Measurements from ENCODE around the gene GPR135. TPM values are rescaled to one million over a fixed set of nuclear protein-coding genes. Genes with fewer than 3 reads are reported as not detected.

The GPR135 gene
- total and polyA plus RNA-seq, 7 experiments from 2014 or later: 0.11 to 2.7 (median 1.6) TPM

GRCh38 chr14:59427653-59428580, 37.3 kb downstream of the GPR135 start:
- peaks cover 0 to 14% (median 9%) of the 10 kb centered on the region in 5 donors for H3K27me3 Mint-ChIP-seq
- peaks cover 0 to 3% (median 0%) of the 10 kb centered on the region in 11 donors for H3K9me3 Mint-ChIP-seq
- no peaks in the 10 kb centered on the region for H3K9me3 ChIP-seq (ENCODE audit: control insufficient read depth in 2 of 3, low read length in 3 of 3)
- H3K36me3 Mint-ChIP-seq: no peaks in the 10 kb centered on the region
- H3K27me3 ChIP-seq (ENCODE audit: control insufficient read depth in 2 of 2, insufficient read depth in 2 of 2, low read length in 2 of 2): no peaks in the 10 kb centered on the region
- no peaks in the 10 kb centered on the region for H3K4me1 ChIP-seq (ENCODE audit: control insufficient read depth in 2 of 2, insufficient read depth in 2 of 2, low read length in 2 of 2)
- no peak overlapping the region for H3K4me3 Mint-ChIP-seq
- ATAC-seq (no peak), DNase-seq (no peak)
- no peak overlapping the region for H3K27ac Mint-ChIP-seq
- no peak overlapping the region for H3K4me3 ChIP-seq (ENCODE audit: low read length)
- H3K36me3 ChIP-seq (ENCODE audit: control insufficient read depth in 2 of 3, insufficient read depth in 3 of 3, low read length in 3 of 3): no peaks in the 10 kb centered on the region
- no peaks in the 10 kb centered on the region for H3K4me1 Mint-ChIP-seq
- ChIA-PET POLR2A (no interaction called here), CTCF (no interaction called here)
- intact Hi-C loops (cut with micrococcal nuclease): no loop called here
- no peak overlapping the region for H3K27ac ChIP-seq (ENCODE audit: low read depth, low read length)

GRCh38 chr14:59425322-59425935, 39.8 kb downstream of the GPR135 start:
- Histone ChIP-seq H3K4me3 (ENCODE audit: low read length) (no peak overlapping the region), H3K4me1 (ENCODE audit: control insufficient read depth in 2 of 2, insufficient read depth in 2 of 2, low read length in 2 of 2) (no peaks in the 10 kb centered on the region), H3K9me3 (ENCODE audit: control insufficient read depth in 2 of 3, low read length in 3 of 3) (no peaks in the 10 kb centered on the region), H3K27me3 (ENCODE audit: control insufficient read depth in 2 of 2, insufficient read depth in 2 of 2, low read length in 2 of 2) (no peaks in the 10 kb centered on the region), H3K36me3 (ENCODE audit: control insufficient read depth in 2 of 3, insufficient read depth in 3 of 3, low read length in 3 of 3) (no peaks in the 10 kb centered on the region), H3K27ac (ENCODE audit: low read depth, low read length) (no peak overlapping the region)
- no peak overlapping the region for H3K27ac Mint-ChIP-seq
- ATAC-seq (no peak), DNase-seq (no peak)
- no peak overlapping the region for H3K4me3 Mint-ChIP-seq
- peaks cover 0 to 5% (median 0%) of the 10 kb centered on the region in 7 donors for H3K4me1 Mint-ChIP-seq
- peaks cover 0 to 3% (median 0%) of the 10 kb centered on the region in 11 donors for H3K9me3 Mint-ChIP-seq
- peaks cover 0 to 24% (median 9%) of the 10 kb centered on the region in 5 donors for H3K27me3 Mint-ChIP-seq
- intact Hi-C loops (cut with micrococcal nuclease): no loop called here
- ChIA-PET POLR2A (no interaction called here), CTCF (no interaction called here)
- no peaks in the 10 kb centered on the region for H3K36me3 Mint-ChIP-seq

GRCh38 chr14:59424341-59425071, 40.7 kb downstream of the GPR135 start:
- CTCF ChIA-PET: no interaction called here

GRCh38 chr14:59422069-59422881, 42.9 kb downstream of the GPR135 start:
- Histone ChIP-seq H3K4me1 (ENCODE audit: control insufficient read depth in 2 of 2, insufficient read depth in 2 of 2, low read length in 2 of 2) (no peaks in the 10 kb centered on the region), H3K27ac (ENCODE audit: low read depth, low read length) (no peak overlapping the region), H3K27me3 (ENCODE audit: control insufficient read depth in 2 of 2, insufficient read depth in 2 of 2, low read length in 2 of 2) (no peaks in the 10 kb centered on the region), H3K4me3 (ENCODE audit: low read length) (no peak overlapping the region), H3K36me3 (ENCODE audit: control insufficient read depth in 2 of 3, insufficient read depth in 3 of 3, low read length in 3 of 3) (no peaks in the 10 kb centered on the region), H3K9me3 (ENCODE audit: control insufficient read depth in 2 of 3, low read length in 3 of 3) (no peaks in the 10 kb centered on the region)
- ChIA-PET POLR2A (no interaction called here), CTCF (no interaction called here)
- H3K36me3 Mint-ChIP-seq: no peaks in the 10 kb centered on the region
- intact Hi-C loops (cut with micrococcal nuclease): no loop called here
- DNase-seq (no peak), ATAC-seq (peak; percentile 27)
- H3K27ac Mint-ChIP-seq: no peak overlapping the region
- H3K9me3 Mint-ChIP-seq: peaks cover 0 to 3% (median 0%) of the 10 kb centered on the region in 11 donors
- H3K4me3 Mint-ChIP-seq: no peak overlapping the region
- H3K27me3 Mint-ChIP-seq: peaks cover 0 to 30% (median 9%) of the 10 kb centered on the region in 5 donors
- peaks cover 0 to 5% (median 0%) of the 10 kb centered on the region in 7 donors for H3K4me1 Mint-ChIP-seq

More at GRCh38 chr14:59424341-59425071, 40.7 kb downstream of the GPR135 start:
- no peak overlapping the region for H3K4me3 ChIP-seq (ENCODE audit: low read length)
- ATAC-seq: no peak
- no peaks in the 10 kb centered on the region for H3K9me3 ChIP-seq (ENCODE audit: control insufficient read depth in 2 of 3, low read length in 3 of 3)
- H3K27ac ChIP-seq (ENCODE audit: low read depth, low read length): no peak overlapping the region
- no peaks in the 10 kb centered on the region for H3K27me3 ChIP-seq (ENCODE audit: control insufficient read depth in 2 of 2, insufficient read depth in 2 of 2, low read length in 2 of 2)
- intact Hi-C loops (cut with micrococcal nuclease): no loop called here
- no peak overlapping the region for H3K27ac Mint-ChIP-seq
- POLR2A ChIA-PET: no interaction called here
- H3K36me3 Mint-ChIP-seq: no peaks in the 10 kb centered on the region
- no peaks in the 10 kb centered on the region for H3K36me3 ChIP-seq (ENCODE audit: control insufficient read depth in 2 of 3, insufficient read depth in 3 of 3, low read length in 3 of 3)
- H3K4me1 Mint-ChIP-seq: peaks cover 0 to 5% (median 0%) of the 10 kb centered on the region in 7 donors
- peaks cover 0 to 30% (median 9%) of the 10 kb centered on the region in 5 donors for H3K27me3 Mint-ChIP-seq
- no peak for DNase-seq
- peaks cover 0 to 3% (median 0%) of the 10 kb centered on the region in 11 donors for H3K9me3 Mint-ChIP-seq
- H3K4me3 Mint-ChIP-seq: no peak overlapping the region
- no peaks in the 10 kb centered on the region for H3K4me1 ChIP-seq (ENCODE audit: control insufficient read depth in 2 of 2, insufficient read depth in 2 of 2, low read length in 2 of 2)

GRCh38 chr14:59419303-59419702, 45.9 kb downstream of the GPR135 start:
- no peaks in the 10 kb centered on the region for H3K36me3 ChIP-seq (ENCODE audit: control insufficient read depth in 2 of 3, insufficient read depth in 3 of 3, low read length in 3 of 3)
- ATAC-seq (no peak), DNase-seq (no peak)
- no peaks in the 10 kb centered on the region for H3K9me3 ChIP-seq (ENCODE audit: control insufficient read depth in 2 of 3, low read length in 3 of 3)
- ChIA-PET POLR2A (no interaction called here), CTCF (no interaction called here)
- H3K27me3 ChIP-seq (ENCODE audit: control insufficient read depth in 2 of 2, insufficient read depth in 2 of 2, low read length in 2 of 2): no peaks in the 10 kb centered on the region
- no peaks in the 10 kb centered on the region for H3K4me1 ChIP-seq (ENCODE audit: control insufficient read depth in 2 of 2, insufficient read depth in 2 of 2, low read length in 2 of 2)
- Mint-ChIP-seq H3K27me3 (peaks cover 0 to 15% (median 0%) of the 10 kb centered on the region in 5 donors), H3K4me3 (no peak overlapping the region), H3K36me3 (no peaks in the 10 kb centered on the region), H3K4me1 (peaks cover 0 to 5% (median 0%) of the 10 kb centered on the region in 7 donors), H3K9me3 (no peaks in the 10 kb centered on the region), H3K27ac (no peak overlapping the region)
- no peak overlapping the region for H3K4me3 ChIP-seq (ENCODE audit: low read length)
- intact Hi-C loops (cut with micrococcal nuclease): no loop called here
- no peak overlapping the region for H3K27ac ChIP-seq (ENCODE audit: low read depth, low read length)

GRCh38 chr14:59417311-59417710, 47.9 kb downstream of the GPR135 start:
- H3K27ac ChIP-seq (ENCODE audit: low read depth, low read length): no peak overlapping the region
- POLR2A ChIA-PET: no interaction called here
- DNase-seq (no peak), ATAC-seq (no peak)
- intact Hi-C loops (cut with micrococcal nuclease): no loop called here
- no peaks in the 10 kb centered on the region for H3K36me3 ChIP-seq (ENCODE audit: control insufficient read depth in 2 of 3, insufficient read depth in 3 of 3, low read length in 3 of 3)
- Mint-ChIP-seq H3K4me3 (no peak overlapping the region), H3K27ac (no peak overlapping the region), H3K36me3 (peaks cover 0 to 3% (median 0%) of the 10 kb centered on the region in 5 donors), H3K4me1 (peaks cover 0 to 5% (median 0%) of the 10 kb centered on the region in 7 donors), H3K27me3 (peaks cover 2 to 20% (median 4%) of the 10 kb centered on the region in 5 donors), H3K9me3 (peaks cover 0 to 3% (median 0%) of the 10 kb centered on the region in 11 donors)
- no peaks in the 10 kb centered on the region for H3K27me3 ChIP-seq (ENCODE audit: control insufficient read depth in 2 of 2, insufficient read depth in 2 of 2, low read length in 2 of 2)
- H3K4me3 ChIP-seq (ENCODE audit: low read length): no peak overlapping the region
- H3K9me3 ChIP-seq (ENCODE audit: control insufficient read depth in 2 of 3, low read length in 3 of 3): no peaks in the 10 kb centered on the region
- CTCF ChIA-PET: no interaction called here
- no peaks in the 10 kb centered on the region for H3K4me1 ChIP-seq (ENCODE audit: control insufficient read depth in 2 of 2, insufficient read depth in 2 of 2, low read length in 2 of 2)

All from naive thymus-derived CD4-positive, alpha-beta T cell (primary cell).